GM23338 (cell line): Measurements from ENCODE around the gene CHN2. TPM values are rescaled to one million over a fixed set of nuclear protein-coding genes. Genes with fewer than 3 reads are reported as not detected.

Source experiments
- ATAC-seq: fragments of 200-7000 bp; cut with Tn5 transposase; 3 replicates; pipeline ENCODE4 v1.9.1; 2020
- DNase-seq: peaks from one replicate; pipeline ENCODE4 v3.0.0-alpha.2; 2015; ENCODE audit warnings: low spot score
- H2AFZ ChIP-seq: fragments of 200-600 bp; sonication (generic); 2 replicates; pipeline ENCODE4 v1.8.0; 2016; ENCODE audit warnings: antibody characterized with exemption, mild to moderate bottlenecking, moderate library complexity
- H3F3A ChIP-seq: fragments of 200-600 bp; sonication (generic); replicated peaks from 2 replicates; pipeline ENCODE4 v1.8.0; 2017; ENCODE audit warnings: antibody characterized with exemption, mixed run types, low read depth
- H3K27ac ChIP-seq: fragments of 200-600 bp; sonication (generic); 2 replicates; pipeline ENCODE4 v1.6.1; 2016; ENCODE audit warnings: low read depth
- H3K27me3 ChIP-seq: fragments of 200-600 bp; sonication (generic); 2 replicates; pipeline ENCODE4 v1.8.0; 2016; ENCODE audit warnings: mild to moderate bottlenecking, mixed run types, moderate library complexity; ENCODE audit not compliant: insufficient read depth
- H3K36me3 ChIP-seq: fragments of 200-600 bp; sonication (generic); 2 replicates; pipeline ENCODE4 v1.8.0; 2016; ENCODE audit warnings: mild to moderate bottlenecking; ENCODE audit not compliant: insufficient read depth
- H3K4me1 ChIP-seq: fragments of 200-600 bp; sonication (generic); 2 replicates; pipeline ENCODE4 v1.8.0; 2016; ENCODE audit warnings: mild to moderate bottlenecking, moderate library complexity; ENCODE audit not compliant: insufficient read depth
- H3K4me2 ChIP-seq: fragments of 200-600 bp; sonication (generic); 2 replicates; pipeline ENCODE4 v1.7.1; 2017; ENCODE audit warnings: mixed run types
- H3K4me3 ChIP-seq: fragments of 200-600 bp; sonication (generic); 2 replicates; pipeline ENCODE4 v1.6.1; 2016; ENCODE audit warnings: mixed run types
- H3K79me2 ChIP-seq: fragments of 200-600 bp; sonication (generic); replicated peaks from 2 replicates; pipeline ENCODE4 v1.8.0; 2017; ENCODE audit warnings: mild to moderate bottlenecking; ENCODE audit not compliant: insufficient read depth
- H3K9me2 ChIP-seq: fragments of 200-600 bp; sonication (generic); 2 replicates; pipeline ENCODE4 v1.8.0; 2017; ENCODE audit not compliant: insufficient read depth
- H4K20me1 ChIP-seq: fragments of 200-600 bp; sonication (generic); replicated peaks from 2 replicates; pipeline ENCODE4 v1.8.0; 2017; ENCODE audit warnings: mild to moderate bottlenecking; ENCODE audit not compliant: insufficient read depth
- H3K27ac Mint-ChIP-seq: 2 replicates; pipeline ENCODE4 v1.8.0; 2020; ENCODE audit warnings: inconsistent platforms, mild to moderate bottlenecking, moderate library complexity, mixed read lengths
- H3K27me3 Mint-ChIP-seq: 3 replicates; pipeline ENCODE4 v1.8.0; 2022; ENCODE audit warnings: low read depth, mild to moderate bottlenecking, moderate library complexity, mixed read lengths, inconsistent platforms; ENCODE audit not compliant: insufficient read depth, poor library complexity
- H3K36me3 Mint-ChIP-seq: 3 replicates; pipeline ENCODE4 v1.8.0; 2021; ENCODE audit warnings: low read depth, mild to moderate bottlenecking, inconsistent platforms, moderate library complexity, mixed read lengths
- H3K4me1 Mint-ChIP-seq: 3 replicates; pipeline ENCODE4 v1.8.0; 2020; ENCODE audit warnings: mild to moderate bottlenecking, inconsistent platforms, mixed read lengths
- H3K4me3 Mint-ChIP-seq: 3 replicates; pipeline ENCODE4 v1.8.0; 2021; ENCODE audit warnings: moderate library complexity, mild to moderate bottlenecking, inconsistent platforms, mixed read lengths
- H3K9me3 Mint-ChIP-seq: 3 replicates; pipeline ENCODE4 v1.8.0; 2020; ENCODE audit warnings: moderate library complexity, mild to moderate bottlenecking, inconsistent platforms, mixed read lengths
- CREB1 ChIP-seq: fragments of 250-450 bp; sonication (Bioruptor Pico); IDR thresholded peaks from 2 replicates; pipeline ENCODE4 v1.5.0; 2020; ENCODE audit warnings: low read depth, mild to moderate bottlenecking, moderate library complexity
- CTCF ChIP-seq, 2 experiments: fragments of 200-600 bp in 1 of 2; sonication (generic) in 1 of 2; conservative IDR thresholded peaks; 2 replicates each; pipeline versions ENCODE4 v1.5.1 to v1.6.1; 2016 to 2017; ENCODE audit warnings: antibody characterized with exemption in 2 of 2, low read depth in 2 of 2, mild to moderate bottlenecking in 2 of 2, moderate library complexity in 1 of 2
- EZH2 ChIP-seq: fragments of 200-600 bp; sonication (generic); IDR thresholded peaks from one replicate; pipeline ENCODE4 v1.8.0; 2017; ENCODE audit warnings: antibody characterized with exemption, mild to moderate bottlenecking, low read depth; ENCODE audit not compliant: unreplicated experiment
- EZH2phosphoT487 ChIP-seq: fragments of 200-600 bp; sonication (generic); IDR thresholded peaks from one replicate; pipeline ENCODE4 v1.8.1; 2018; ENCODE audit warnings: antibody characterized with exemption; ENCODE audit not compliant: unreplicated experiment
- POLR2AphosphoS5 ChIP-seq: IDR thresholded peaks from 2 replicates; pipeline ENCODE4 v1.6.1; 2016; ENCODE audit warnings: antibody characterized with exemption, low read depth
- STAT1 ChIP-seq: IDR thresholded peaks from one replicate; pipeline ENCODE4 v1.6.1; 2016; ENCODE audit warnings: antibody characterized with exemption; ENCODE audit not compliant: unreplicated experiment
- ZNF114 ChIP-seq: fragments of 250-450 bp; sonication (Bioruptor Pico); IDR thresholded peaks from 2 replicates; pipeline ENCODE4 v1.5.0; 2020; ENCODE audit warnings: mild to moderate bottlenecking, moderate library complexity
- ZNF331 ChIP-seq: fragments of 250-450 bp; sonication (Bioruptor Pico); IDR thresholded peaks from 2 replicates; pipeline ENCODE4 v1.5.0; 2020; ENCODE audit warnings: low read depth, mild to moderate bottlenecking, moderate library complexity
- polyA plus RNA-seq: library from polyadenylated mRNA; unstranded; fragments of >200 nt; fragmentation: Nextera tagmentation; extraction: Ambion mirVana; gene quantifications from 2 replicates; pipeline ENCODE4 v1.2.1, GENCODE V29; 2016
- total RNA-seq: library from RNA; depleted of rRNA; stranded (reverse); fragments of >200 nt; shearing (Covaris generic); gene quantifications from 2 replicates; pipeline ENCODE4 v1.2.3, GENCODE V29; 2014
- TF ChIP-seq, protein P1 (sequence below): fragments of 250-450 bp; sonication (Bioruptor Pico); IDR thresholded peaks from 2 replicates; pipeline ENCODE4 v1.5.0; 2020; ENCODE audit warnings: mild to moderate bottlenecking, moderate library complexity
- TF ChIP-seq, protein P2 (sequence below): IDR thresholded peaks from 2 replicates; pipeline ENCODE4 v1.6.1; 2016; ENCODE audit warnings: antibody characterized with exemption

CHN2 gene
- total and polyA plus RNA-seq, 2 experiments from 2014 or later, result 6.1 to 7.5 TPM

DNA sequence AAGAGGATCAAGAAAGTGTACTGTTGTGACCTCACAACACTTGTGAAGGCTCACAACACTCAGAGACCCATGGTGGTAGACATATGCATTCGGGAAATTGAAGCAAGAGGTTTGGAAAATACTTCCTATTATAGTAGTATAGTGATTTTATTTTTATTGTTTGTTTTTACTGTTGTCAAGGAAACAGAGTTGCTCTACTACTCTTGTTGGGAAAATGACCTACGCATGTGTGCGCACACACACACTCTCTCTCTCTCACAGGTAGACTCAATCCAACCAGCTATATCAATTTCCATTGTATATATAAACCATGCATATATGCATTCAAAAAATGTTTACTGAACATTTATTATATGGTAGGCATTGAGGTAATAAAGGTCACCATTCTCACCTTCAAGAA is 305.4 kb downstream of the CHN2 start:
- DNase-seq (no peak), ATAC-seq (no peak)
- no peaks in the 10 kb centered on the region for H3K9me3 Mint-ChIP-seq
- H3K4me2 ChIP-seq, result no peak overlapping the region
- no peaks in the 10 kb centered on the region for H3K36me3 ChIP-seq
- peaks cover 32% of the 10 kb centered on the region for H3K4me1 Mint-ChIP-seq
- no peaks in the 10 kb centered on the region for H3K79me2 ChIP-seq
- no peaks in the 10 kb centered on the region for H4K20me1 ChIP-seq
- TF ChIP-seq CREB1, result no peak
- TF ChIP-seq, protein P1, sequence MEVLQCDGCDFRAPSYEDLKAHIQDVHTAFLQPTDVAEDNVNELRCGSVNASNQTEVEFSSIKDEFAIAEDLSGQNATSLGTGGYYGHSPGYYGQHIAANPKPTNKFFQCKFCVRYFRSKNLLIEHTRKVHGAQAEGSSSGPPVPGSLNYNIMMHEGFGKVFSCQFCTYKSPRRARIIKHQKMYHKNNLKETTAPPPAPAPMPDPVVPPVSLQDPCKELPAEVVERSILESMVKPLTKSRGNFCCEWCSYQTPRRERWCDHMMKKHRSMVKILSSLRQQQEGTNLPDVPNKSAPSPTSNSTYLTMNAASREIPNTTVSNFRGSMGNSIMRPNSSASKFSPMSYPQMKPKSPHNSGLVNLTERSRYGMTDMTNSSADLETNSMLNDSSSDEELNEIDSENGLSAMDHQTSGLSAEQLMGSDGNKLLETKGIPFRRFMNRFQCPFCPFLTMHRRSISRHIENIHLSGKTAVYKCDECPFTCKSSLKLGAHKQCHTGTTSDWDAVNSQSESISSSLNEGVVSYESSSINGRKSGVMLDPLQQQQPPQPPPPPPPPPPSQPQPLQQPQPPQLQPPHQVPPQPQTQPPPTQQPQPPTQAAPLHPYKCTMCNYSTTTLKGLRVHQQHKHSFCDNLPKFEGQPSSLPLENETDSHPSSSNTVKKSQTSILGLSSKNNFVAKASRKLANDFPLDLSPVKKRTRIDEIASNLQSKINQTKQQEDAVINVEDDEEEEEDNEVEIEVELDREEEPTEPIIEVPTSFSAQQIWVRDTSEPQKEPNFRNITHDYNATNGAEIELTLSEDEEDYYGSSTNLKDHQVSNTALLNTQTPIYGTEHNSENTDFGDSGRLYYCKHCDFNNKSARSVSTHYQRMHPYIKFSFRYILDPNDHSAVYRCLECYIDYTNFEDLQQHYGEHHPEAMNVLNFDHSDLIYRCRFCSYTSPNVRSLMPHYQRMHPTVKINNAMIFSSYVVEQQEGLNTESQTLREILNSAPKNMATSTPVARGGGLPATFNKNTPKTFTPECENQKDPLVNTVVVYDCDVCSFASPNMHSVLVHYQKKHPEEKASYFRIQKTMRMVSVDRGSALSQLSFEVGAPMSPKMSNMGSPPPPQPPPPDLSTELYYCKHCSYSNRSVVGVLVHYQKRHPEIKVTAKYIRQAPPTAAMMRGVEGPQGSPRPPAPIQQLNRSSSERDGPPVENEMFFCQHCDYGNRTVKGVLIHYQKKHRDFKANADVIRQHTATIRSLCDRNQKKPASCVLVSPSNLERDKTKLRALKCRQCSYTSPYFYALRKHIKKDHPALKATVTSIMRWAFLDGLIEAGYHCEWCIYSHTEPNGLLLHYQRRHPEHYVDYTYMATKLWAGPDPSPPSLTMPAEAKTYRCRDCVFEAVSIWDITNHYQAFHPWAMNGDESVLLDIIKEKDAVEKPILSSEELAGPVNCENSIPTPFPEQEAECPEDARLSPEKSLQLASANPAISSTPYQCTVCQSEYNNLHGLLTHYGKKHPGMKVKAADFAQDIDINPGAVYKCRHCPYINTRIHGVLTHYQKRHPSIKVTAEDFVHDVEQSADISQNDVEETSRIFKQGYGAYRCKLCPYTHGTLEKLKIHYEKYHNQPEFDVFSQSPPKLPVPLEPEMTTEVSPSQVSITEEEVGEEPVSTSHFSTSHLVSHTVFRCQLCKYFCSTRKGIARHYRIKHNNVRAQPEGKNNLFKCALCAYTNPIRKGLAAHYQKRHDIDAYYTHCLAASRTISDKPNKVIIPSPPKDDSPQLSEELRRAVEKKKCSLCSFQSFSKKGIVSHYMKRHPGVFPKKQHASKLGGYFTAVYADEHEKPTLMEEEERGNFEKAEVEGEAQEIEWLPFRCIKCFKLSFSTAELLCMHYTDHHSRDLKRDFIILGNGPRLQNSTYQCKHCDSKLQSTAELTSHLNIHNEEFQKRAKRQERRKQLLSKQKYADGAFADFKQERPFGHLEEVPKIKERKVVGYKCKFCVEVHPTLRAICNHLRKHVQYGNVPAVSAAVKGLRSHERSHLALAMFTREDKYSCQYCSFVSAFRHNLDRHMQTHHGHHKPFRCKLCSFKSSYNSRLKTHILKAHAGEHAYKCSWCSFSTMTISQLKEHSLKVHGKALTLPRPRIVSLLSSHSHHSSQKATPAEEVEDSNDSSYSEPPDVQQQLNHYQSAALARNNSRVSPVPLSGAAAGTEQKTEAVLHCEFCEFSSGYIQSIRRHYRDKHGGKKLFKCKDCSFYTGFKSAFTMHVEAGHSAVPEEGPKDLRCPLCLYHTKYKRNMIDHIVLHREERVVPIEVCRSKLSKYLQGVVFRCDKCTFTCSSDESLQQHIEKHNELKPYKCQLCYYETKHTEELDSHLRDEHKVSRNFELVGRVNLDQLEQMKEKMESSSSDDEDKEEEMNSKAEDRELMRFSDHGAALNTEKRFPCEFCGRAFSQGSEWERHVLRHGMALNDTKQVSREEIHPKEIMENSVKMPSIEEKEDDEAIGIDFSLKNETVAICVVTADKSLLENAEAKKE (CRISPR knock-in tag), result no peak
- no peak for TF ChIP-seq POLR2AphosphoS5
- no peak for TF ChIP-seq EZH2
- no peak for TF ChIP-seq ZNF331 (CRISPR knock-in tag)
- no peak for TF ChIP-seq STAT1
- no peak for TF ChIP-seq EZH2phosphoT487
- TF ChIP-seq ZNF114 (CRISPR knock-in tag), result no peak
- no peak for TF ChIP-seq CTCF (conservative IDR thresholded peaks at IDR 0.05; ENCODE audit: low read depth in 2 of 2)
- TF ChIP-seq, protein P2, sequence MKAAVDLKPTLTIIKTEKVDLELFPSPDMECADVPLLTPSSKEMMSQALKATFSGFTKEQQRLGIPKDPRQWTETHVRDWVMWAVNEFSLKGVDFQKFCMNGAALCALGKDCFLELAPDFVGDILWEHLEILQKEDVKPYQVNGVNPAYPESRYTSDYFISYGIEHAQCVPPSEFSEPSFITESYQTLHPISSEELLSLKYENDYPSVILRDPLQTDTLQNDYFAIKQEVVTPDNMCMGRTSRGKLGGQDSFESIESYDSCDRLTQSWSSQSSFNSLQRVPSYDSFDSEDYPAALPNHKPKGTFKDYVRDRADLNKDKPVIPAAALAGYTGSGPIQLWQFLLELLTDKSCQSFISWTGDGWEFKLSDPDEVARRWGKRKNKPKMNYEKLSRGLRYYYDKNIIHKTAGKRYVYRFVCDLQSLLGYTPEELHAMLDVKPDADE, result no peak
- H3K4me3 ChIP-seq, result no peak overlapping the region
- H3K27me3 ChIP-seq, result no peaks in the 10 kb centered on the region
- H3K27me3 Mint-ChIP-seq, result peaks cover 4% of the 10 kb centered on the region
- no peaks in the 10 kb centered on the region for H3F3A ChIP-seq
- H2AFZ ChIP-seq, result no peak overlapping the region
- no peak overlapping the region for H3K27ac ChIP-seq
- H3K4me3 Mint-ChIP-seq, result no peak overlapping the region
- H3K9me2 ChIP-seq, result peaks cover 8% of the 10 kb centered on the region
- peaks cover 16% of the 10 kb centered on the region for H3K4me1 ChIP-seq
- H3K27ac Mint-ChIP-seq, result no peak overlapping the region
- no peaks in the 10 kb centered on the region for H3K36me3 Mint-ChIP-seq
